Superior temporal gyrus (tissue), 1 donor: ENCODE data around the gene ARFGEF2.
"Not testable (repeated sequence)": the region's sequence is repeated elsewhere in the genome, so short reads cannot be mapped to it uniquely, and the experiment has no call there.

Experiments used
- DNase-seq: peaks from one replicate; pipeline ENCODE4 v3.0.0-alpha.2; 2016; ENCODE audit errors: extremely low spot score

Gene ARFGEF2

GRCh38 chr20:49074521-49074920 is 153.0 kb downstream of the ARFGEF2 start:
- DNase-seq, result no peak

- no peak for DNase-seq
Observed at GRCh38 chr20:49078310-49078709, 156.8 kb downstream of the ARFGEF2 start.

- not testable (repeated sequence) for DNase-seq
Observed at GRCh38 chr20:49082295-49082694, 160.8 kb downstream of the ARFGEF2 start.
